ENCODE results near the gene KCTD18. TPM values are rescaled to one million over a fixed set of nuclear protein-coding genes. Genes with fewer than 3 reads are reported as not detected.

KCTD18 gene
- total RNA-seq, 1 donor from 2014 or later, result 11.5 TPM

- no peak overlapping the region for H3K9ac ChIP-seq (ENCODE audit: low read depth in 1 of 3, low read length in 3 of 3)
- H3K9me3 ChIP-seq (ENCODE audit: control insufficient read depth in 3 of 3, low read length in 3 of 3), result no peaks in the 10 kb centered on the region
- peaks cover 9 to 11% (median 11%) of the 10 kb centered on the region in 3 donors for H3K4me1 ChIP-seq (ENCODE audit: control insufficient read depth in 3 of 3, insufficient read depth in 3 of 3, low read length in 3 of 3)
- H3K36me3 ChIP-seq (ENCODE audit: control insufficient read depth in 3 of 3, insufficient read depth in 3 of 3, low read length in 3 of 3), result peaks cover 0 to 8% (median 0%) of the 10 kb centered on the region in 3 donors
- no peak overlapping the region for H3K27ac ChIP-seq (ENCODE audit: low read depth, low read length)
- no peak overlapping the region for H3K4me3 ChIP-seq (ENCODE audit: low read length in 3 of 3)
- H3K27me3 ChIP-seq (ENCODE audit: control insufficient read depth in 3 of 3, insufficient read depth in 3 of 3, low read length in 3 of 3), result no peaks in the 10 kb centered on the region
Observed at GRCh38 chr2:200451511-200451910, 58.4 kb downstream of the KCTD18 start.

GRCh38 chr2:200450288-200450687 is 59.6 kb downstream of the KCTD18 start:
- no peak overlapping the region for H3K9ac ChIP-seq (ENCODE audit: low read depth in 1 of 3, low read length in 3 of 3)
- H3K9me3 ChIP-seq (ENCODE audit: control insufficient read depth in 3 of 3, low read length in 3 of 3), result no peaks in the 10 kb centered on the region
- peaks cover 1 to 2% (median 1%) of the 10 kb centered on the region in 3 donors for H3K4me1 ChIP-seq (ENCODE audit: control insufficient read depth in 3 of 3, insufficient read depth in 3 of 3, low read length in 3 of 3)
- H3K27ac ChIP-seq (ENCODE audit: low read depth, low read length), result no peak overlapping the region
- H3K27me3 ChIP-seq (ENCODE audit: control insufficient read depth in 3 of 3, insufficient read depth in 3 of 3, low read length in 3 of 3), result no peaks in the 10 kb centered on the region
- H3K4me3 ChIP-seq (ENCODE audit: low read length in 3 of 3), result no peak overlapping the region
- H3K36me3 ChIP-seq (ENCODE audit: control insufficient read depth in 3 of 3, insufficient read depth in 3 of 3, low read length in 3 of 3), result peaks cover 0 to 12% (median 0%) of the 10 kb centered on the region in 3 donors

DNA sequence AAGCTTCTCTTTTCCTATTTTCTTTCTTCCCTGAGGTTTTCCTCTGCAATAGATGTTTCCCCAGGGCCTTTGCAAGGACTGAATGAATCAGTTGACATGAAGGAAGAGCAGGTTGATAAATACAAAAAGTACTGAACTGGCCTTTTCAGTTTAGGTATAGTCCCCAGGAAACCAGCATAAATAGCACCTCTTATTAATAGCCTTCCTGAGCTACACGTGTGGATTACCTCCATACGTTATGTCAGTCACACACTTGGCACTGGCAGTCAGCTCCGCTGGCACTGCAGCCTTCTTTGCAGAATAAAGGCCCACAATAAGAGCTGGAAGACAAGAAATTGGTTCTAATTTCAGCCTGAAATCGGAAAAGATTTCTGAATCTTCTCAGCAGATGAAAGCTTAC is 60.7 kb downstream of the KCTD18 start:
- peaks cover 0 to 12% (median 0%) of the 10 kb centered on the region in 3 donors for H3K36me3 ChIP-seq (ENCODE audit: control insufficient read depth in 3 of 3, insufficient read depth in 3 of 3, low read length in 3 of 3)

DNA sequence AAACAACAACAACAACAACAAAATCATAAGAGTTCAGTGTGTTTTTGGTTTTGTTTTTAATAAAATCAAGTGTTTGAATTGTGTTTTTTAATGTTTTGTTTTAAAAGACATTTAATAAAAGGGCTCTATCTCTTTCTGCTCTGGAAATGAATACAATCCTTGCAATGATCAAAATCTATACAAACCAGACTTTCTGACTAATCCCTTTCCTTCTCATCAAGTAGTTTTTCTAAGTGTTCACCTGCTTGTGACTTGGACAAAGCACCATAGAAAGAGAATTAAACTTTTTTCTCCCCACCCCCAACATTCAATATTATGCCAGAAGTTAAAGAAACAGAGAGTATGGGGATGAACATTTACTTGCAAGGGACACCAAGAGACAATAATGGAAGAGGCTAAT is 61.4 kb downstream of the KCTD18 start:
- H3K36me3 ChIP-seq (ENCODE audit: control insufficient read depth in 3 of 3, insufficient read depth in 3 of 3, low read length in 3 of 3), result peaks cover 0 to 12% (median 0%) of the 10 kb centered on the region in 3 donors
- H3K4me3 ChIP-seq (ENCODE audit: low read length in 3 of 3), result no peak overlapping the region
- no peaks in the 10 kb centered on the region for H3K27me3 ChIP-seq (ENCODE audit: control insufficient read depth in 3 of 3, insufficient read depth in 3 of 3, low read length in 3 of 3)
- no peaks in the 10 kb centered on the region for H3K9me3 ChIP-seq (ENCODE audit: control insufficient read depth in 3 of 3, low read length in 3 of 3)
- no peak overlapping the region for H3K9ac ChIP-seq (ENCODE audit: low read depth in 1 of 3, low read length in 3 of 3)
- H3K27ac ChIP-seq (ENCODE audit: low read depth, low read length), result no peak overlapping the region
- no peaks in the 10 kb centered on the region for H3K4me1 ChIP-seq (ENCODE audit: control insufficient read depth in 3 of 3, insufficient read depth in 3 of 3, low read length in 3 of 3)

More for the DNA sequence above, 60.7 kb downstream of the KCTD18 start:
- Histone ChIP-seq H3K4me1 (ENCODE audit: control insufficient read depth in 3 of 3, insufficient read depth in 3 of 3, low read length in 3 of 3) (no peaks in the 10 kb centered on the region), H3K9me3 (ENCODE audit: control insufficient read depth in 3 of 3, low read length in 3 of 3) (no peaks in the 10 kb centered on the region), H3K27me3 (ENCODE audit: control insufficient read depth in 3 of 3, insufficient read depth in 3 of 3, low read length in 3 of 3) (no peaks in the 10 kb centered on the region), H3K4me3 (ENCODE audit: low read length in 3 of 3) (no peak overlapping the region), H3K27ac (ENCODE audit: low read depth, low read length) (no peak overlapping the region), H3K9ac (ENCODE audit: low read depth in 1 of 3, low read length in 3 of 3) (no peak overlapping the region)

DNA sequence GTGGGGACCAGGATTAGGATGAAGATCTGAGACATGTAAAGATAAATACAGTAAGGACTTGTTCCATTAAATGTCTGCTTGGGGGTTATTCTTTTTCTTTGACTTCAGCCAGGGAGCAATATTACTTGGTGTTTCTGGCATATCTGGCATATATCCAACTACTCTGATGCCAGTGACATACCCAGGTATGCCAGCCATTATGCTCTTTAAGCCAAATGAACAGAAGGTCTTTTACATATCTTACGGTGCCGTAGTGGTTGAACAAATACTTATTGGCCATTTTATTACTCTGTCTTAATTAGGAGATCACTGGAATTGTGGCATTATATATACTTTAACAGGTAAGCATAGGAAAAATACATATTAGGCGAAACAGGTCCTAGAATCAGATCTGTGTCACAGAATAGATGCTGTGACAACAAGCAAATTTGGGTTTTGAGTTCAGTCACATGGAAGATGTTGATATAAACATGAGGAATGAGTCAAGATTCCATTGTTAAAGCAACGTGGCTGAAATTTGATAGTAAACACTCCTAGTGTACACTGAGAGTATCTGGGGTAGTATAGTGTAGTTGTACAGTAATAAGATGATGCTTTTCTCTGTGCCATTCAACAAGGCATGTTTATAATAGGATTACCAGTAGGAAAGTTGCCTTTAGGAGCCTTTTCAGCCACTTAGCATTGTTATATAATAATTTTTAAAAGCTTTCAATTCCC is 62.6 kb downstream of the KCTD18 start:
- Histone ChIP-seq H3K9me3 (ENCODE audit: control insufficient read depth in 3 of 3, low read length in 3 of 3) (no peaks in the 10 kb centered on the region), H3K27ac (ENCODE audit: low read depth, low read length) (no peak overlapping the region), H3K4me3 (ENCODE audit: low read length in 3 of 3) (no peak overlapping the region), H3K27me3 (ENCODE audit: control insufficient read depth in 3 of 3, insufficient read depth in 3 of 3, low read length in 3 of 3) (no peaks in the 10 kb centered on the region), H3K36me3 (ENCODE audit: control insufficient read depth in 3 of 3, insufficient read depth in 3 of 3, low read length in 3 of 3) (peaks cover 0 to 12% (median 0%) of the 10 kb centered on the region in 3 donors), H3K9ac (ENCODE audit: low read depth in 1 of 3, low read length in 3 of 3) (no peak overlapping the region), H3K4me1 (ENCODE audit: control insufficient read depth in 3 of 3, insufficient read depth in 3 of 3, low read length in 3 of 3) (no peaks in the 10 kb centered on the region)

GRCh38 chr2:200446612-200447011 is 63.3 kb downstream of the KCTD18 start:
- H3K4me3 ChIP-seq (ENCODE audit: low read length in 3 of 3), result no peak overlapping the region
- H3K9ac ChIP-seq (ENCODE audit: low read depth in 1 of 3, low read length in 3 of 3), result no peak overlapping the region
- no peaks in the 10 kb centered on the region for H3K27me3 ChIP-seq (ENCODE audit: control insufficient read depth in 3 of 3, insufficient read depth in 3 of 3, low read length in 3 of 3)
- no peak overlapping the region for H3K27ac ChIP-seq (ENCODE audit: low read depth, low read length)
- H3K4me1 ChIP-seq (ENCODE audit: control insufficient read depth in 3 of 3, insufficient read depth in 3 of 3, low read length in 3 of 3), result no peaks in the 10 kb centered on the region
- peaks cover 0 to 13% (median 0%) of the 10 kb centered on the region in 3 donors for H3K36me3 ChIP-seq (ENCODE audit: control insufficient read depth in 3 of 3, insufficient read depth in 3 of 3, low read length in 3 of 3)
- H3K9me3 ChIP-seq (ENCODE audit: control insufficient read depth in 3 of 3, low read length in 3 of 3), result no peaks in the 10 kb centered on the region

- H3K9ac ChIP-seq (ENCODE audit: low read depth in 1 of 3, low read length in 3 of 3), result no peak overlapping the region
- no peak overlapping the region for H3K4me3 ChIP-seq (ENCODE audit: low read length in 3 of 3)
- peaks cover 0 to 19% (median 0%) of the 10 kb centered on the region in 3 donors for H3K36me3 ChIP-seq (ENCODE audit: control insufficient read depth in 3 of 3, insufficient read depth in 3 of 3, low read length in 3 of 3)
- H3K9me3 ChIP-seq (ENCODE audit: control insufficient read depth in 3 of 3, low read length in 3 of 3), result no peaks in the 10 kb centered on the region
- H3K27me3 ChIP-seq (ENCODE audit: control insufficient read depth in 3 of 3, insufficient read depth in 3 of 3, low read length in 3 of 3), result no peaks in the 10 kb centered on the region
- H3K4me1 ChIP-seq (ENCODE audit: control insufficient read depth in 3 of 3, insufficient read depth in 3 of 3, low read length in 3 of 3), result no peaks in the 10 kb centered on the region
- H3K27ac ChIP-seq (ENCODE audit: low read depth, low read length), result no peak overlapping the region
Observed at GRCh38 chr2:200445284-200445683, 64.6 kb downstream of the KCTD18 start.

GRCh38 chr2:200444530-200444929 is 65.3 kb downstream of the KCTD18 start:
- H3K9ac ChIP-seq (ENCODE audit: low read depth in 1 of 3, low read length in 3 of 3), result no peak overlapping the region
- no peaks in the 10 kb centered on the region for H3K4me1 ChIP-seq (ENCODE audit: control insufficient read depth in 3 of 3, insufficient read depth in 3 of 3, low read length in 3 of 3)
- H3K27ac ChIP-seq (ENCODE audit: low read depth, low read length), result no peak overlapping the region
- H3K9me3 ChIP-seq (ENCODE audit: control insufficient read depth in 3 of 3, low read length in 3 of 3), result no peaks in the 10 kb centered on the region
- H3K36me3 ChIP-seq (ENCODE audit: control insufficient read depth in 3 of 3, insufficient read depth in 3 of 3, low read length in 3 of 3), result peaks cover 0 to 17% (median 0%) of the 10 kb centered on the region in 3 donors
- no peaks in the 10 kb centered on the region for H3K27me3 ChIP-seq (ENCODE audit: control insufficient read depth in 3 of 3, insufficient read depth in 3 of 3, low read length in 3 of 3)
- H3K4me3 ChIP-seq (ENCODE audit: low read length in 3 of 3), result no peak overlapping the region

GRCh38 chr2:200443916-200444315 is 66.0 kb downstream of the KCTD18 start:
- H3K4me1 ChIP-seq (ENCODE audit: control insufficient read depth in 3 of 3, insufficient read depth in 3 of 3, low read length in 3 of 3), result no peaks in the 10 kb centered on the region
- H3K27ac ChIP-seq (ENCODE audit: low read depth, low read length), result no peak overlapping the region
- no peaks in the 10 kb centered on the region for H3K27me3 ChIP-seq (ENCODE audit: control insufficient read depth in 3 of 3, insufficient read depth in 3 of 3, low read length in 3 of 3)
- no peak overlapping the region for H3K4me3 ChIP-seq (ENCODE audit: low read length in 3 of 3)
- no peak overlapping the region for H3K9ac ChIP-seq (ENCODE audit: low read depth in 1 of 3, low read length in 3 of 3)
- H3K36me3 ChIP-seq (ENCODE audit: control insufficient read depth in 3 of 3, insufficient read depth in 3 of 3, low read length in 3 of 3), result peaks cover 0 to 17% (median 0%) of the 10 kb centered on the region in 3 donors
- no peaks in the 10 kb centered on the region for H3K9me3 ChIP-seq (ENCODE audit: control insufficient read depth in 3 of 3, low read length in 3 of 3)

DNA sequence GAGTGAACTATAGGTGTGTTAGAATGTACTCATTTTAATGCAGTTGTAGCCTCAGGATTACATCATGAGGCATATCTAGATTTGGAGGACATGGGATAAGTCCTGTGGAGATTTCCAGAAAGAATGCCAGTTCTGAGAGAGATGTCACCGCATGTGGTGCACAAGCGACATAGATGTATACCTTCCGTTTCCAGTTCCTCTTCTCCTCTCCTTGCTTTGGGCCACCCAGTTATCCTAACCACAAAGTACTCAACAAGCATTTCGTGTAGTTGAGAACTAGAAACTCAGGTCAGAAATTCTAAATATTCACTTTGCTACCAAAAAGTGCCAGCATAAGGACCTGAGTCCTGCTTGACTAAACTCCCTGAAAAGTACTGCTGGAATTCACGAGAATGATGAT is 66.5 kb downstream of the KCTD18 start:
- Histone ChIP-seq H3K4me1 (ENCODE audit: control insufficient read depth in 3 of 3, insufficient read depth in 3 of 3, low read length in 3 of 3) (no peaks in the 10 kb centered on the region), H3K27ac (ENCODE audit: low read depth, low read length) (no peak overlapping the region), H3K36me3 (ENCODE audit: control insufficient read depth in 3 of 3, insufficient read depth in 3 of 3, low read length in 3 of 3) (peaks cover 0 to 17% (median 0%) of the 10 kb centered on the region in 3 donors), H3K4me3 (ENCODE audit: low read length in 3 of 3) (no peak overlapping the region), H3K9me3 (ENCODE audit: control insufficient read depth in 3 of 3, low read length in 3 of 3) (no peaks in the 10 kb centered on the region), H3K9ac (ENCODE audit: low read depth in 1 of 3, low read length in 3 of 3) (no peak overlapping the region), H3K27me3 (ENCODE audit: control insufficient read depth in 3 of 3, insufficient read depth in 3 of 3, low read length in 3 of 3) (no peaks in the 10 kb centered on the region)

All from skeletal muscle tissue (tissue), 4 donors.